ENCODE data around the gene SPCS1.

Gene SPCS1

GRCh38 chr3:52704611-52705437 lies 1.1 kb upstream of the SPCS1 start:
- in situ Hi-C loops (cut with HindIII; ENCODE audit: low sequenced_read_pairs) = no loop called here
- H3K4me3 ChIP-seq (ENCODE audit: low read depth, low read length) = peak overlapping the region; percentile 65
- no peak for DNase-seq (ENCODE audit: low read depth)
- no peak for TF ChIP-seq CTCF (IDR thresholded peaks at IDR 0.05; ENCODE audit: low read depth, low read length, missing control alignments)

DNA sequence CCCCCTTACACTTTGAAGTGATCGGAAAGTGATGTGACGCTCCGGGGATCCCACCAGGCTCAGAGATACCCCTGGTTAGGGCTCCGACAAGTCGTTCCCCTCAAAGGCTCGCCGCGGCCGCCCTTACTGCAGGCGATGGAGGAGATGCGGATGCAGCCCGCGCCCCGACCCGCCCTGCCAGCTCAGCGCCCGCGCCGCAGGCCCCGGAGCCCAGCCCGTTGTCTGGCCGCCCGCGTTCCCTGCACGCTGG lies 543 bp upstream of the SPCS1 start:
- TF ChIP-seq CTCF (IDR thresholded peaks at IDR 0.05; ENCODE audit: low read depth, low read length, missing control alignments) = no peak
- in situ Hi-C loops (cut with HindIII; ENCODE audit: low sequenced_read_pairs) = no loop called here
- peak overlapping the region; percentile 65 for H3K4me3 ChIP-seq (ENCODE audit: low read depth, low read length)
- DNase-seq (ENCODE audit: low read depth) = no peak

- DNase-seq (ENCODE audit: low read depth) = no peak
- in situ Hi-C loops (cut with HindIII; ENCODE audit: low sequenced_read_pairs) = no loop called here
- peak overlapping the region; percentile 65 for H3K4me3 ChIP-seq (ENCODE audit: low read depth, low read length)
- no peak for TF ChIP-seq CTCF (IDR thresholded peaks at IDR 0.05; ENCODE audit: low read depth, low read length, missing control alignments)
Observed at GRCh38 chr3:52707585-52707984, 1.7 kb downstream of the SPCS1 start.

DNA sequence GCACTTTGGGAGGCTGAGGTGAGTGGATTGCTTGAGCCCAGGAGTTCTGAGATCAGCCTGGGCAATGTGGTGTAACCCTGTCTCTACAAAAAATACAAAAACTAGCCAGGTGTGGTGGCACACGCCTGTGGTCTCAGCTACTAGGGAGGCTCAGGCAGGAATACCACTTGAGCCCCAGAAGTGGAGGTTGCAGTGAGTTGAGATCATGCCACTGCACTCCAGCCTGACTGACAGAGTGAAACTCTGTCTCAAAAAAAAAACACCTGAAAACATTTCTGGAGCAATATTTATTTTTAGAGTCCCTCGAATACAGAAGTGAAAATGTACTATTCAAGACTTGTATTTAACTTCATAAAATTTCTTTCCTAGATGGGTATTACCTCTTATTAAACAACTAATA lies 4.6 kb downstream of the SPCS1 start:
- TF ChIP-seq CTCF (IDR thresholded peaks at IDR 0.05; ENCODE audit: low read depth, low read length, missing control alignments) = no peak
- in situ Hi-C loops (cut with HindIII; ENCODE audit: low sequenced_read_pairs) = no loop called here
- no peak for DNase-seq (ENCODE audit: low read depth)
- H3K4me3 ChIP-seq (ENCODE audit: low read depth, low read length) = no peak overlapping the region

- in situ Hi-C loops (cut with HindIII; ENCODE audit: low sequenced_read_pairs) = no loop called here
- no peak for DNase-seq (ENCODE audit: low read depth)
- no peak for TF ChIP-seq CTCF (IDR thresholded peaks at IDR 0.05; ENCODE audit: low read depth, low read length, missing control alignments)
- H3K4me3 ChIP-seq (ENCODE audit: low read depth, low read length) = no peak overlapping the region
Observed at GRCh38 chr3:52712291-52713212, 6.6 kb downstream of the SPCS1 start.

GRCh38 chr3:52714335-52715302 lies 8.7 kb downstream of the SPCS1 start:
- H3K4me3 ChIP-seq (ENCODE audit: low read depth, low read length) = no peak overlapping the region
- no peak for DNase-seq (ENCODE audit: low read depth)
- no peak for TF ChIP-seq CTCF (IDR thresholded peaks at IDR 0.05; ENCODE audit: low read depth, low read length, missing control alignments)
- in situ Hi-C loops (cut with HindIII; ENCODE audit: low sequenced_read_pairs) = no loop called here

Data from astrocyte of the cerebellum (primary cell).